Measurements from ENCODE around the gene KCNG3.

The KCNG3 gene, protein sequence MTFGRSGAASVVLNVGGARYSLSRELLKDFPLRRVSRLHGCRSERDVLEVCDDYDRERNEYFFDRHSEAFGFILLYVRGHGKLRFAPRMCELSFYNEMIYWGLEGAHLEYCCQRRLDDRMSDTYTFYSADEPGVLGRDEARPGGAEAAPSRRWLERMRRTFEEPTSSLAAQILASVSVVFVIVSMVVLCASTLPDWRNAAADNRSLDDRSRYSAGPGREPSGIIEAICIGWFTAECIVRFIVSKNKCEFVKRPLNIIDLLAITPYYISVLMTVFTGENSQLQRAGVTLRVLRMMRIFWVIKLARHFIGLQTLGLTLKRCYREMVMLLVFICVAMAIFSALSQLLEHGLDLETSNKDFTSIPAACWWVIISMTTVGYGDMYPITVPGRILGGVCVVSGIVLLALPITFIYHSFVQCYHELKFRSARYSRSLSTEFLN

DNA sequence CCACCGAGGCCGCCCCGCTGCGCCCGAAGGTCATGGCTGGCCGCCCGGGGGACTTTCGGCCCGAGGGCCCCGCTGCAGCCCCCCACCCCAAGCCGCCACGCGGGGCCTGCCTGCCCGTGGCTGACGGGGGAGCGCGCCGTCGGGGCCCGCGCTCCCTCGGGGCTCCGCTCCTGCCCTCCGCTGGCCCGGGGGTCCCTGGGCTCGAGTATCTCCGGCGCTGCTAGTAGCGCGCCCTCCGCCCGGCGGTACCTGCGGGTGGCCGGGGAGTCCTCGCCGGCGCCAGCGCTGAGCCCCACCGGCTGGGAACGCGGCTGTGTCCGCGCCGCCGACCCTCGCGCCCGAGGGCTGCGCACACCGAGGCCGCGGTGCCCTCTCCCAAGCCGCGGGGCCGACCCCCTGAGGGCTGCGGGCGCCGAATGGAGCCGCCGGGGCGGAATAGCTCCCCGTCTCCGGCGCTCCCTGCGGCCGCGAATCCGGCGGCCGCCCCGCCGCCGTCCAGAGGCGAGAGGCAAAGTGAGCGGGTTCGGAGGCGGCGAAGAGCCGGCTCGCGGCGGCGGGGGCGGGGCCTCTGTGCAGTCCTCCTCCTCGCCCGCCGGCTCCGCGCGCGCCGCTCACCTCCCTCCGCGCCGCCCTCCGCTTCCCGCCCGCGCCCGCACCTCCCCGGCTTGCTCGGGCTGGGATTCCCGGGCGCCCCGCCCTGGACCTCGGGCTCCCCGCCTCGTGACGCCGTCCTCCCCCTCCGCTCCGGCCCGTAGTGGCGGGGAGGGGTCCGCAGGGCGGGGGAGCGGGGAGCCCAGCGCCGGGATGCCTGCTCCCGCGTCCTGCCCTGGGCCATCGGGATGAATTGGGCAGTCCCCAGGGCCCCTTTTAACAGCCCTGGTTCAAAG lies at the start of gene KCNG3:
TSS of gene KCNG3 (minus strand) at position 515 of the 887 bp plus-strand sequence. CDS start at position 34, 481 bp downstream.
- peak within 1 kb of the TSS; percentile 86 for H3K4me3 ChIP-seq (ENCODE audit: low read depth, low read length)
- TF ChIP-seq, protein P1, sequence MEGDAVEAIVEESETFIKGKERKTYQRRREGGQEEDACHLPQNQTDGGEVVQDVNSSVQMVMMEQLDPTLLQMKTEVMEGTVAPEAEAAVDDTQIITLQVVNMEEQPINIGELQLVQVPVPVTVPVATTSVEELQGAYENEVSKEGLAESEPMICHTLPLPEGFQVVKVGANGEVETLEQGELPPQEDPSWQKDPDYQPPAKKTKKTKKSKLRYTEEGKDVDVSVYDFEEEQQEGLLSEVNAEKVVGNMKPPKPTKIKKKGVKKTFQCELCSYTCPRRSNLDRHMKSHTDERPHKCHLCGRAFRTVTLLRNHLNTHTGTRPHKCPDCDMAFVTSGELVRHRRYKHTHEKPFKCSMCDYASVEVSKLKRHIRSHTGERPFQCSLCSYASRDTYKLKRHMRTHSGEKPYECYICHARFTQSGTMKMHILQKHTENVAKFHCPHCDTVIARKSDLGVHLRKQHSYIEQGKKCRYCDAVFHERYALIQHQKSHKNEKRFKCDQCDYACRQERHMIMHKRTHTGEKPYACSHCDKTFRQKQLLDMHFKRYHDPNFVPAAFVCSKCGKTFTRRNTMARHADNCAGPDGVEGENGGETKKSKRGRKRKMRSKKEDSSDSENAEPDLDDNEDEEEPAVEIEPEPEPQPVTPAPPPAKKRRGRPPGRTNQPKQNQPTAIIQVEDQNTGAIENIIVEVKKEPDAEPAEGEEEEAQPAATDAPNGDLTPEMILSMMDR (IDR thresholded peaks at IDR 0.05; ENCODE audit: insufficient read depth, low read depth, low read length, missing control alignments), result no peak
- DNase-seq (ENCODE audit: low read depth), result peak; percentile 66

DNA sequence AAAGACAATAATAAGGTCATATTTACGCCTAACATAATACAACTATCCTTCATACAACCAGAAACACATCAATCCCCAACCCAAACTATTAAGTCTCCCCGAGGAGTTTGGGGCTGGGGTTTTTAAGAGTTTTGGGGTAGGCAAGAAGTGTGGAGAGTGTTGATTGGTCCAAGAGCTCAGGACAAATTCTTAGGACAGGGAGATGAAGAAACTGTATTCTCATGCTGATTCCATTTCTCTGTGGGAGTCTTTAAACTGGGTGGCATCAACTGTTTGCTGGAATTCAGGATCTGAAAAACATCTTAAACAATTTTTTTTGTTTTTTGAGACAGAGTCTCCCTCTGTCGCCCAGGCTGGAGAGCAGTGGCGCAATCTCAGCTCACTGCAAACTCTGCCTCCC lies 49.1 kb upstream of the KCNG3 start:
- TF ChIP-seq, protein P1 (IDR thresholded peaks at IDR 0.05; ENCODE audit: insufficient read depth, low read depth, low read length, missing control alignments), result no peak
- no peak overlapping the region for H3K4me3 ChIP-seq (ENCODE audit: low read depth, low read length)
- no peak for DNase-seq (ENCODE audit: low read depth)

DNA sequence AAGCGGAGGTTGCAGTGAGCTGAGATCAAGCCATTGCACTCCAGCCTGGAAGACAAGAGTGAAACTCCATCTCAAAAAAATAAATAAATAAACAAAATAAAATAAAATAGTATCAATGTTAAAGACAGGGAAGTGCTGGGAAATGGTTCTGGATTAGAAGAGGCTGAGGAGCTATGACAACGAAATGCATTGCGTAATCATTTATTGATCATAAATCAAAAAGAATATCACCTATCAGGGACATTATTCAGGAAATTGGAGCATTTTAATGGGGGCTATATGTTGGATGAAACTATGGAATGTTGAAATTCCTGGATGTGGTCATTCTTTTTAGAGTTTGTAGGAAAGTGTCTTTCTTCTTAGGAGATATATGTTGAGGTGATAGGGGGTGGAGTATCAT lies 43.7 kb upstream of the KCNG3 start:
- TF ChIP-seq, protein P1 (IDR thresholded peaks at IDR 0.05; ENCODE audit: insufficient read depth, low read depth, low read length, missing control alignments), result no peak
- no peak for DNase-seq (ENCODE audit: low read depth)

DNA sequence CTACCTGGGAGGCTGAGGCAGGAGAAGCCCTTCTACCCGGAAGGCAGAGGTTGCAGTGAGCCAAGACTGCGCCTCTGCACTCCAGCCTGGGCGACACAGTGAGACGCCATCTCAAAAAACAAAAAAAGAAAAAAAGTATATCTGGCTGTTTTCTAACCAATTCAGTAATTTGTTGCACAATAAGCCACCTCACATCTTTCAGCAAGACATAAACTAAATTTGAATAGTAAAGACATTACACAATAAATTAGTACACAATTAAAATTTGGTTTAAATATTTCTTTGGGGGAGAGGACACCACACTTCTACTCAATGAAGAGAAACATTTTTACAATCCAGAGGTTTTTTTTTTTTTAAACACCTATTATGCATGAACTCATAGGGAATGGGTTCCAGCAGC lies 38.6 kb upstream of the KCNG3 start:
- DNase-seq (ENCODE audit: low read depth), result no peak
- TF ChIP-seq, protein P1 (IDR thresholded peaks at IDR 0.05; ENCODE audit: insufficient read depth, low read depth, low read length, missing control alignments), result no peak
- H3K4me3 ChIP-seq (ENCODE audit: low read depth, low read length), result no peak overlapping the region

More for the DNA sequence above, 43.7 kb upstream of the KCNG3 start:
- no peak overlapping the region for H3K4me3 ChIP-seq (ENCODE audit: low read depth, low read length)

DNA sequence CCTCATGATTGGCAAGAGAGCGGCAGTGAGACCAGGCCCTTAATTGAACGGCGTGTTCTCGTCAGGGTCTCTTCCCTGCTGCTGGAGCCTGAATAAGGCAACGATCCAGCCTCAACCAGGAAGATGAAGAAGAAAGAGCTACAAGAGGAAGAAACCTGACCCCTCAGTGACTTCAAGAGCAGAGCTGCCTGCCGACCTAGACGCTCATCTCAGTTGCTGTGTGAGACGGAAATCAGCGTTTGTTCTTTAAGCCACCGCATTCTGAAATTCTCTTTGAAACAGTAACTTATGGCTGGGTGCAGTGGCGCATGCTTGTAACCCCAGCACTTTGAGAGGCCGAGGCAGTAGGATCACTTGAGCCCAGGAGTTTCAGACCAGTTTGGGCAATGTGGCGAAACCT lies 29.6 kb upstream of the KCNG3 start:
- no peak for DNase-seq (ENCODE audit: low read depth)
- TF ChIP-seq, protein P1 (IDR thresholded peaks at IDR 0.05; ENCODE audit: insufficient read depth, low read depth, low read length, missing control alignments), result no peak
- H3K4me3 ChIP-seq (ENCODE audit: low read depth, low read length), result no peak overlapping the region

DNA sequence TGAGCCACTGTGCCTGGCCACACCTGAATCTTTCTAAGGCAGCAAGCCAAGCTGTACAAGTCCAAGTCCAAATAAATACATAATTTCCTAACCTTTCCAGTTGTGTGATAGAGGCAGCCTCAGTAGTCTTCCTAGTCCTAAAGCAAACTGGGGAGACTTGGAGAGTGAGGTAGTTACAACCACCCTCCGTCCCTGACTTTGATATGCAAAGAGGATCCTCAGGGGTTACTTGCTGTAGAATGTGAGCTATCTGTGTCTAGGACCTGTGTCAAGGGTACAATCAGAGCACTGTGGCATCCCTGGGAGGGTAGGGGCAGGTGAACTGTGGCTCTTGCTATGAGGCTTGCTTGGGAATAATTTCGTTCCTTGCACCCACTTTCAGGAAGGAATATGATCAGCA lies 28.3 kb upstream of the KCNG3 start:
- no peak overlapping the region for H3K4me3 ChIP-seq (ENCODE audit: low read depth, low read length)
- TF ChIP-seq, protein P1 (IDR thresholded peaks at IDR 0.05; ENCODE audit: insufficient read depth, low read depth, low read length, missing control alignments), result no peak
- DNase-seq (ENCODE audit: low read depth), result no peak

All from GM12865 (cell line).